ENCODE measurements around the gene ABCC11. TPM values are rescaled to one million over a fixed set of nuclear protein-coding genes. Genes with fewer than 3 reads are reported as not detected.

The ABCC11 gene
- total RNA-seq, 4 donors from 2014 or later: 0.13 TPM; not detected in 3

DNA sequence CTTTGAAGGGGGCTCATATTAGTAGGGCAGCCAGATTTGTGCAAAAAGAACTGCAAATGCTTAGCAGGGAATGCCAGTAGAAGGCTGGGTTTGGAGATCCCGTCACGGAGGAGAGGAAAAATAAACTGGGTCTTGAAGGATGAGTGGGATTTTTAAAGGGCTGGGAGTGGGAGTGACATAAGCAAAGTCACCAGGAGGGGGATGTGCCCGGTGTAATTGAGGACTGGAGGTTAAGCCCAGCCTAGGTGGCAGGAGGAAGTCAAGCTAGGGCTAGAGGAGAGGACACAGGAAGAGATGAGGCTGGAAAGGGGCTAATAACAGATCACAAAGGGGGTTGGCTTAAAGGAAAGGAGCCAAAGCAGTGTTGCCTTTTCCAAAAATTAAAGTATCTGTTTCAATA lies 26.4 kb downstream of the ABCC11 start:
- TF ChIP-seq, protein P1, sequence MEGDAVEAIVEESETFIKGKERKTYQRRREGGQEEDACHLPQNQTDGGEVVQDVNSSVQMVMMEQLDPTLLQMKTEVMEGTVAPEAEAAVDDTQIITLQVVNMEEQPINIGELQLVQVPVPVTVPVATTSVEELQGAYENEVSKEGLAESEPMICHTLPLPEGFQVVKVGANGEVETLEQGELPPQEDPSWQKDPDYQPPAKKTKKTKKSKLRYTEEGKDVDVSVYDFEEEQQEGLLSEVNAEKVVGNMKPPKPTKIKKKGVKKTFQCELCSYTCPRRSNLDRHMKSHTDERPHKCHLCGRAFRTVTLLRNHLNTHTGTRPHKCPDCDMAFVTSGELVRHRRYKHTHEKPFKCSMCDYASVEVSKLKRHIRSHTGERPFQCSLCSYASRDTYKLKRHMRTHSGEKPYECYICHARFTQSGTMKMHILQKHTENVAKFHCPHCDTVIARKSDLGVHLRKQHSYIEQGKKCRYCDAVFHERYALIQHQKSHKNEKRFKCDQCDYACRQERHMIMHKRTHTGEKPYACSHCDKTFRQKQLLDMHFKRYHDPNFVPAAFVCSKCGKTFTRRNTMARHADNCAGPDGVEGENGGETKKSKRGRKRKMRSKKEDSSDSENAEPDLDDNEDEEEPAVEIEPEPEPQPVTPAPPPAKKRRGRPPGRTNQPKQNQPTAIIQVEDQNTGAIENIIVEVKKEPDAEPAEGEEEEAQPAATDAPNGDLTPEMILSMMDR (IDR thresholded peaks at IDR 0.05 in 4 of 5, conservative IDR thresholded peaks at IDR 0.05 in 1 of 5): no peak
- no peak for TF ChIP-seq POLR2A (IDR thresholded peaks at IDR 0.05)
- Histone ChIP-seq H3K27me3 (no peaks in the 10 kb centered on the region), H3K36me3 (no peaks in the 10 kb centered on the region), H3K9me3 (no peaks in the 10 kb centered on the region), H3K27ac (no peak overlapping the region), H3K4me3 (no peak overlapping the region), H3K4me1 (no peaks in the 10 kb centered on the region)
- ATAC-seq (no peak), DNase-seq (no peak)
- intact Hi-C loops (cut with DNase I; ENCODE audit: low total_unique reads): no loop called here
- in situ Hi-C loops (cut with MboI; ENCODE audit: low sequenced_read_pairs in 4 of 4): no loop called here

DNA sequence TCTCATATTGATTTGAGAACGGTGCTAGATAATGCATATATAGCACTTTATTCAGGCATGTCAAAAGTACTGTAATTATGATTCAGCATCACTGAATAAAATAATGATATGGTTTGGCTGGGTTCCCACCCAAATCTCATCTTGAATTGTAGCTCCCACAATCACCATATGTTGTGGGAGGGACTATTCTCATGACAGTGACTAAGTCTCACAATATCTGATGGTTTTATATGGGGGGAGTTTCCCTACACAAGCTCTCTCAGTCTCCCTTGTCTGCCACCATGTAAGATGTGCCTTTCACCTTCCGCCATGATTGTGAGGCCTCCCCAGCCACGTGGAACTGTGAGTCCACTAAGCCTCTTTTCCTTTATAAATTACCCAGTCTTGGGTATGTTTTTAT lies 28.9 kb downstream of the ABCC11 start:
- no peak for DNase-seq
- Histone ChIP-seq H3K9me3 (no peaks in the 10 kb centered on the region), H3K27ac (no peak overlapping the region), H3K27me3 (no peaks in the 10 kb centered on the region), H3K36me3 (no peaks in the 10 kb centered on the region), H3K4me1 (no peaks in the 10 kb centered on the region), H3K4me3 (no peak overlapping the region)
- TF ChIP-seq, protein P1 (IDR thresholded peaks at IDR 0.05 in 4 of 5, conservative IDR thresholded peaks at IDR 0.05 in 1 of 5): no peak
- no peak for TF ChIP-seq POLR2A (IDR thresholded peaks at IDR 0.05)
- intact Hi-C loops (cut with DNase I; ENCODE audit: low total_unique reads) (no loop called here), in situ Hi-C loops (cut with MboI; ENCODE audit: low sequenced_read_pairs in 4 of 4) (no loop called here)
- ATAC-seq: no peak

DNA sequence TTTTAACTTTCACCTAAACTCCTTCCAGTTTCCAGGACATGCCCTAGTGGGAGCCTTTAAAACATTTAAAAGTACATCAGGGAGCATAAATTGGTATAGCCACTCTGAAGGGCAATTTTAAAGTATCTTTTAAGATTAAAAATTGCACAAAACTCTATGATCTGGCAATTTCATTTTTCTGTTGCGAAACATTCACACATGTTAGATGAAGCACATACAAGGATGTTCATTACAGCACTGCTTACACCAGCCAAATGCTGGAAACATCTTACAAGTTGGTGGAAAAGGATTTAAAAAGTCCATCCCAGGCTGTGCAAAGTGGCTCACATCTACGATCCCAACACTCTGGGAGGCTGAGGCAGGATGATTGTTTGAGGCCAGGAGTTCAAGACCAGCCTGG lies 29.6 kb downstream of the ABCC11 start:
- DNase-seq (no peak), ATAC-seq (no peak)
- Histone ChIP-seq H3K36me3 (no peaks in the 10 kb centered on the region), H3K27me3 (no peaks in the 10 kb centered on the region), H3K9me3 (no peaks in the 10 kb centered on the region), H3K27ac (no peak overlapping the region), H3K4me3 (no peak overlapping the region), H3K4me1 (no peaks in the 10 kb centered on the region)
- intact Hi-C loops (cut with DNase I; ENCODE audit: low total_unique reads): no loop called here
- TF ChIP-seq, protein P1 (IDR thresholded peaks at IDR 0.05 in 4 of 5, conservative IDR thresholded peaks at IDR 0.05 in 1 of 5): no peak
- TF ChIP-seq POLR2A (IDR thresholded peaks at IDR 0.05): no peak
- in situ Hi-C loops (cut with MboI; ENCODE audit: low sequenced_read_pairs in 4 of 4): no loop called here

DNA sequence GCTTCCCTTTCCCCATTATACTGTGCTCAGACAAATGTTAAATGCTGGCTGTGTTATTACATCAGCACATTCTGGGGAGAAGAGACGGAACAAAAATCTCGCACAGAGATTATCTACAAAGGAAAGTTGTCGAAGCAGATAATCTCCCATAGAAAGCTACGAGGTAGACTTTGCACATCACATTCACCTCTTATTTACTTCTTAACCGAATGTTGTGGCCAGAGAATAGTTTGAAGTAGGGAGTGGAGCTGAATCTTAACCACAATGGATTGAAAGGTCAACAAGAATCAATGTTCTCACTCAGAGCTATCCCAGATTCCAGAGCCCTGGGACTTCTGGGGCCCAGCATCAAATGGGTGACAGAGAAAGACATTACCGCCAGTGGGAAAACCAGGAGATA lies 31.6 kb downstream of the ABCC11 start:
- Histone ChIP-seq H3K36me3 (no peaks in the 10 kb centered on the region), H3K27ac (no peak overlapping the region), H3K4me3 (no peak overlapping the region), H3K9me3 (no peaks in the 10 kb centered on the region), H3K4me1 (no peaks in the 10 kb centered on the region), H3K27me3 (no peaks in the 10 kb centered on the region)
- DNase-seq: no peak
- TF ChIP-seq, protein P1 (IDR thresholded peaks at IDR 0.05 in 4 of 5, conservative IDR thresholded peaks at IDR 0.05 in 1 of 5): no peak
- TF ChIP-seq POLR2A (IDR thresholded peaks at IDR 0.05): no peak
- intact Hi-C loops (cut with DNase I; ENCODE audit: low total_unique reads): no loop called here
- ATAC-seq: no peak
- in situ Hi-C loops (cut with MboI; ENCODE audit: low sequenced_read_pairs in 4 of 4): no loop called here

DNA sequence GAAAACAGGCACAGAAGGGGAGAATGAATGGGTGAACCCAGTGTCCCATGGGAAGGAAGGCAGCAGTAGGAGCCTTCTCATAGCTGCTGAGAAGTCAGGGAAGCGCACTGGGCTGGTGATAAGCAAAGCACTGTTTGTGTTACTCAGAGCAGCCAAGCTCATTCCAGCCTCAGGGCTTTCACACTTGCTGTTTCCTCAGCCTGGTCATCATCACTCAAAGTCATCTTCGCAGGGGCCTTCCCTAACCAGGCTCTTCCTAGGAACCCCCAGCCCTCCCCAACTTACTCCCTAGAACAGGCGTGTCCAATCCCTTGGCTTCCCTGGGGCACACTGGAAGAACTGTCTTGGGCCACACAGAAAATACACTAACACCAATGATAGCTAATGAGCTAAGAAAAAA lies 35.3 kb downstream of the ABCC11 start:
- H3K4me3 ChIP-seq: no peak overlapping the region
- no peaks in the 10 kb centered on the region for H3K36me3 ChIP-seq
- intact Hi-C loops (cut with DNase I; ENCODE audit: low total_unique reads) (no loop called here), in situ Hi-C loops (cut with MboI; ENCODE audit: low sequenced_read_pairs in 4 of 4) (no loop called here)
- H3K27me3 ChIP-seq: peaks cover 0 to 6% (median 0%) of the 10 kb centered on the region in 3 donors
- ATAC-seq (no peak), DNase-seq (no peak)
- TF ChIP-seq, protein P1 (IDR thresholded peaks at IDR 0.05 in 4 of 5, conservative IDR thresholded peaks at IDR 0.05 in 1 of 5): no peak
- no peak for TF ChIP-seq POLR2A (IDR thresholded peaks at IDR 0.05)
- H3K27ac ChIP-seq: no peak overlapping the region
- H3K4me1 ChIP-seq: no peaks in the 10 kb centered on the region
- H3K9me3 ChIP-seq: no peaks in the 10 kb centered on the region

All from gastrocnemius medialis (tissue), 4 donors.